GM12875 (cell line): ENCODE measurements around the gene HDAC4.

Experiments
- H3K4me3 ChIP-seq: one replicate; pipeline ENCODE4 v1.5.1; 2011; ENCODE audit warnings: low read depth, low read length, control low read depth
- CTCF ChIP-seq: IDR thresholded peaks from 2 replicates; pipeline ENCODE4 v1.5.1; 2011; ENCODE audit warnings: low read depth, mild to moderate bottlenecking, control low read depth, inconsistent platforms, low read length, moderate library complexity, borderline replicate concordance; ENCODE audit not compliant: insufficient read depth

HDAC4 gene

GRCh38 chr2:239442192-239442591 is 41.4 kb upstream of the HDAC4 start:
- TF ChIP-seq CTCF, result no peak
- H3K4me3 ChIP-seq, result no peak overlapping the region

DNA sequence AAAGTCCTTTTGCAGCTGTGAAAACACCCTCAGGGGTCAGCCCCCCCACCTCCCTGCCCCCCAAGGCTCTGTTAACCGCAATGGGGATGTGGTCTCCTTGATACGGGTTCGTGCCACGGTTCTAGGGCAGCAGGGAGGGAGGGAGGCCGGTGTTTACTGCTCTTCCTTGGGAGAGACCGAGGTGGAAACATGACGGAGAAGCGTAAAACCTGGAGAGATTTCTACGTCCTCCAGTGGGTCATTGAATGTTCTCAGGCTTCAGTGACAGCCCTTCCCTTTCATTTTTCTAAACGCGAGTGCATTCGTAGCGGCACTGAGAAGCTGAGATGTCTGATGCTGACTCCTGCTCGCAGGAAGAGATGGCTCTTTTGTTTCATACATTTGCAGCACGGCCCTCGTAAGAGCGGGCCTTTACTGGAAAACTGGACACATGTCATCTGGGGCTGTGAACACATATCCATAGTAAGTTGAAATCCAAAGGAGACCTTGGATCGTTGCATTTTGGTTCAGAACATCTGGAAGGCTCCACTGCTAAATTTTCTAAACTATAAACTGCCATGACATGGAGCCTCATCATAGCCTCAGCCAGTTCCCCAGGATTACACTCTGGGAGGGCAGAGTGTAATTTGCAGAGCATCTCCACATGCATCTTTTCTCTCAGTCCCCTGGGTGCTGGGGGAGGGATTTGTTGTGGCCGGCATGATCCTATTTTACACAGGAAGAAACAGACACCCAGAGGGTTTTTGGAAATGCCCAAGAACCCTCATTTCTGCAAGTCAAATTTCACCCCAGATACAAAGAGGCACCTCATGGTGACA is 40.6 kb upstream of the HDAC4 start:
- H3K4me3 ChIP-seq, result no peak overlapping the region
- TF ChIP-seq CTCF, result no peak

- H3K4me3 ChIP-seq, result no peak overlapping the region
- no peak for TF ChIP-seq CTCF
These were observed 39.7 kb upstream of the HDAC4 start for GRCh38 chr2:239440511-239440959.

DNA sequence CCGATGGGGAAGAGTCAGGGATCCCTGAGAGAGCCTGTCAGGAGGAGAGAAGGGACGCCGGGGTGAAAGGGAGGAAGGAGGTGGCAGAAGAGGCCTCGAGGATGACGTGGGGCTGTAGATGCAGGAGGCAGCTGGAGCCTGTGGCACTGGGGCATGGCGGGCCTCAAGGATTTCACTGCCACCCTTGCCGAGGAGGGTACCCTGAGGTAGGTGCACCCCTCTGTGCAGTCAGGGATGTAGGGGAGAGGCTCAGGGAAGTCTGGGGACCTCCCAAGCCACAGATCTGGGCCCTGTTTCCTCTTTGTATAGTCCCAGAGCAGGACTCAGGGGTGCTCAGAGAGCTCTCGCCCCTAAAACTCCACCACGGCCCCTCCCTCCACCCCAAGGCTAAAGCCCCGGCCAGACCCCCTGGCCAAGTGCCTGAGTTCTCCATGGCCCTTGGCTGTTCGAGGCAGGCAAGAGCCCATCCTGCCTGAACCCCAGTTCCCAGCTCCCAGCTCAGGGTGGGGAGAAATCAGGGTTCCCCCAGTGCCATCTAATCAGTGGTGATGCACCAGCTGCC is 39.0 kb upstream of the HDAC4 start:
- TF ChIP-seq CTCF, result no peak
- H3K4me3 ChIP-seq, result no peak overlapping the region

DNA sequence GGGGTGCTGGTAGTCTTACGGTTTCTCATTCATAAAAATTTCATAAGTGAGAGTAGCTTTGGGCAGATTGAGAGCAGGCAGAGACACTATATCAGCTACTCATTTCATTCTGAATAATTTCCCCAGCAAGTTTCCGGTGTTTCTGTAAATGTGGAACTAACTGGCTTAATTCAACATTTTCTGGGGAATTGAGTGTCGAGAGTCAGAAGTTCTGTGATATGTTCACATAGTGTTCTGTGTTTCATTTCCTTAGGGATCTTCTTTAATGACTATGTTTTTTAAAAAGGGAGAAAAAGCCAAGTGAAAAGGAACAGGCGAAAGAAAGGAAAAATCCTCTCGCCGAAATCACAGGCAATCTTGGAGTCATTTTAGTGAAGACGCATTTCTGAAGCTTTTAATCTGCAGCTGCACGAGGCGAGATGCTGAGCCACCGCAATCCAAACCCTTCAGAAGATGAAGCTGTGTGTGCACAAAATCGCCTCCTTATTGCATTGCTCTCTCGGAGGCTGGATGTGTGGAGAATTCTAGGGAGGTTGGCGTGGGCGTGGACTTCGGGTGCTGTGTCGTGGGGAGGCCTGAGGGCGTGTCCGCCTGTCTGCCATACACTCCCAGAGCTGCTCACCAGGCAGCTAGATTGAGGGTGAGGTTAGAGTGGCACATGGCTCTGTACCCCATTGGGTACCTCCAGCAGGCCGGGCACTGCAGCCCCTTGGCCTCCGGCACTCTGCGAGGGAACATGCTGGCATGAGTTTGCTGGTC is 38.4 kb upstream of the HDAC4 start:
- no peak overlapping the region for H3K4me3 ChIP-seq
- TF ChIP-seq CTCF, result no peak

DNA sequence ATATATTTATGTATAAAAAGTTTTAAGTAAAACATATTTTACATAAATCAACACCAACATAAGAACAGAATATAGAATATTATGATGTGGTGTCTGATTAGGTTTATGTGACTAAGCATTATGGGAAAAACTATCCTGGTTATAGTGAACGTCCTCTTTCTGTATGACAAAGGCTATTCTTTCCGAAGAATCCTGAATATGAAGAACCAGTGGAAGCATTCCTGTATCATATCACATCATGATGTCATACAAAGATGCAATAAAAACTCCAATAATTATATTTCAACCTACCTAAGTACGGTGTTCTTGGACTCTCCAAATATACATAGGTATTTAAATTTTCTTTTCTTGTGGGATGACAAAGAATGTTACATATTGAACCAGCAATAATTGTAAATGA is 37.5 kb upstream of the HDAC4 start:
- no peak overlapping the region for H3K4me3 ChIP-seq
- no peak for TF ChIP-seq CTCF
